Measurements from ENCODE around the gene SMAD7.

Gene SMAD7

DNA sequence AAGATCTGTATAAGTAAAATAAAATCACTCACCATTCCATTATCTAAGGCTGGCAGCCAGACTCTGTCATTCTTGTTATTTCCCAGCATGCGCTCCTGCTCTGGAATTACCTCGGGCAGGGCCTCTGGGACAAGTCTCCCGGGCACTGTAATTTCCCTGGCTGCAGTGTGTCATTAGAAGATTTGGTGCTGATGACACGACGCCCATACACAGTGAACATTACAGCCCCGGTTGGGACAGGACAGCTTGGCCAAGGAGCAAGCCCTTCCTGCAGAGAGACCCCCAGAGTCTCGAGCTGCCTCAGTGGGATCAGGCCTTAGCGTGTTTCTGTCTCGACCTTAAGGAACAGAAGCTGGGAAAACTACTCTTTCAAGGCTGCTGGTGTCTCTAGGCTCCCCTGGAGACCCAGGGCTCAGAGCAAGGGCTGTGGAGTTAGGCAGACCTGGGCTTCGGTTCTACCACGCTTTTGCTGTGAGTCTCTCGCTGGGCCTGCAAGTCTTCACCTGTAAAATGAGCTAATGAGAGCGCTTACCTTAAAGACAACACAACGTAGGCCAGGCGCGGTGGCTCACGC, 39.7 kb downstream of the SMAD7 start:
- CTCF ChIA-PET, result no interaction called here
- POLR2A ChIA-PET, result no interaction called here

DNA sequence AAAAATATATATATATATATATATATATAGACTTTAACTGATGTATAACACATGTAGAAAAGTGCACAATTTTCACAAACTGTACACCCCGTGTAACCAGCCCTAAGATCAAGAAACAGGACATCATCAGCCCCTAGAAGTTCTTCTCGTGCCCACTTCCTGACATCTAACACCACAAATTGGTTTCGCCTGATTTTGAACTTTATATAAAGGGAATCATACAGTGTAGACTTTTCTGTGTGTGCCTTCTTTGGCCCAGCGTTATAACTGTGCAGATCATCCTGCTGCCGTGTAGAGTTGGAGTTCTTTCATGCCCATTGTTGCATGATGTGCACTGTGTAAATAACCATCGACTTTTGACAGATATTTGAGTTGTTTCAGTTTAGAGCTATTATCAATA, 41.0 kb downstream of the SMAD7 start:
- CTCF ChIA-PET, result no interaction called here
- no peak for TF ChIP-seq FOXM1 (IDR thresholded peaks at IDR 0.05; ENCODE audit: borderline replicate concordance)
- TF ChIP-seq TARDBP (IDR thresholded peaks at IDR 0.05), result no peak
- TF ChIP-seq, protein P1, sequence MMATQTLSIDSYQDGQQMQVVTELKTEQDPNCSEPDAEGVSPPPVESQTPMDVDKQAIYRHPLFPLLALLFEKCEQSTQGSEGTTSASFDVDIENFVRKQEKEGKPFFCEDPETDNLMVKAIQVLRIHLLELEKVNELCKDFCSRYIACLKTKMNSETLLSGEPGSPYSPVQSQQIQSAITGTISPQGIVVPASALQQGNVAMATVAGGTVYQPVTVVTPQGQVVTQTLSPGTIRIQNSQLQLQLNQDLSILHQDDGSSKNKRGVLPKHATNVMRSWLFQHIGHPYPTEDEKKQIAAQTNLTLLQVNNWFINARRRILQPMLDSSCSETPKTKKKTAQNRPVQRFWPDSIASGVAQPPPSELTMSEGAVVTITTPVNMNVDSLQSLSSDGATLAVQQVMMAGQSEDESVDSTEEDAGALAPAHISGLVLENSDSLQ (IDR thresholded peaks at IDR 0.05), result no peak
- TF ChIP-seq SP1 (IDR thresholded peaks at IDR 0.05), result no peak
- TF ChIP-seq ZNF384 (IDR thresholded peaks at IDR 0.05), result no peak
- TF ChIP-seq FOXA1 (IDR thresholded peaks at IDR 0.05), result no peak
- no peak for TF ChIP-seq ELF4 (IDR thresholded peaks at IDR 0.05)
- TF ChIP-seq LEF1 (IDR thresholded peaks at IDR 0.05; ENCODE audit: borderline replicate concordance), result no peak
- no peak for DNase-seq (ENCODE audit: extremely low spot score)
- POLR2A ChIA-PET, result no interaction called here

More for the DNA sequence above, 39.7 kb downstream of the SMAD7 start:
- TF ChIP-seq L3MBTL2 (conservative IDR thresholded peaks at IDR 0.05), result no peak
- TF ChIP-seq, protein P1 (IDR thresholded peaks at IDR 0.05), result no peak
- TF ChIP-seq BHLHE40 (IDR thresholded peaks at IDR 0.05; ENCODE audit: borderline replicate concordance), result no peak
- no peak for TF ChIP-seq HDGF (IDR thresholded peaks at IDR 0.05; ENCODE audit: borderline replicate concordance)
- TF ChIP-seq CTBP1 (IDR thresholded peaks at IDR 0.05; ENCODE audit: borderline replicate concordance), result no peak
- TF ChIP-seq SP1 (IDR thresholded peaks at IDR 0.05), result no peak
- no peak for TF ChIP-seq TARDBP (IDR thresholded peaks at IDR 0.05)
- no peak for TF ChIP-seq LEF1 (IDR thresholded peaks at IDR 0.05; ENCODE audit: borderline replicate concordance)
- TF ChIP-seq ZNF384 (IDR thresholded peaks at IDR 0.05), result no peak
- no peak for TF ChIP-seq SUZ12 (IDR thresholded peaks at IDR 0.05)
- no peak for TF ChIP-seq FOXM1 (IDR thresholded peaks at IDR 0.05; ENCODE audit: borderline replicate concordance)
- no peak for TF ChIP-seq FOXA1 (IDR thresholded peaks at IDR 0.05)
- TF ChIP-seq ARNT (IDR thresholded peaks at IDR 0.05), result no peak
- TF ChIP-seq NFRKB (IDR thresholded peaks at IDR 0.05), result no peak
- no peak for TF ChIP-seq ELF4 (IDR thresholded peaks at IDR 0.05)
- no peak for TF ChIP-seq FOXK2 (IDR thresholded peaks at IDR 0.05)
- no peak for DNase-seq (ENCODE audit: extremely low spot score)

DNA sequence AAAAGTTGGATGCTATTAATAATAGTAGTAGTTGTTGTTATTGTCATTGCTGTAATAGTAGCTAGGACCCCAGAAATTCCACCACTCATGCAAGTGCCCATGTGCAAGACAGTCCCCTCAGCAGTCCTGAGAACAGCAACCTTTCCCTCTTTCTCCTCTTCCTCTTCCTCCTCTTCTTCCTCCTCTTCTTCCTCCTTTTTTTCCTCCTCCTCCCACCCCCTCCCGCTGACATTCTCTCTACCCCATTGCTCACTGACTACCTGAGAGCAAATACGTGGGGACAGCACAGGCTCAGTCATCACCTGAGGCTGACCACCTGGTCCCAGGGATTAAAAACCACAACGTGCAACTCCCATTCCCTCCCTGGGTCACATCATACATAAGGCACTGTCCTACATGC, 41.8 kb downstream of the SMAD7 start:
- ChIA-PET POLR2A (no interaction called here), CTCF (interaction anchor here (0.7 kb wide), 1 partner anchor 297 kb away, joined by 5 read pairs; no protein-coding TSS in a partner anchor)
- no peak for DNase-seq (ENCODE audit: extremely low spot score)
- TF ChIP-seq BHLHE40 (IDR thresholded peaks at IDR 0.05; ENCODE audit: borderline replicate concordance), result no peak
- no peak for TF ChIP-seq CTBP1 (IDR thresholded peaks at IDR 0.05; ENCODE audit: borderline replicate concordance)
- TF ChIP-seq HDGF (IDR thresholded peaks at IDR 0.05; ENCODE audit: borderline replicate concordance), result no peak
- TF ChIP-seq ZNF384 (IDR thresholded peaks at IDR 0.05), result no peak
- TF ChIP-seq LEF1 (IDR thresholded peaks at IDR 0.05; ENCODE audit: borderline replicate concordance), result no peak
- no peak for TF ChIP-seq ARNT (IDR thresholded peaks at IDR 0.05)
- no peak for TF ChIP-seq FOXM1 (IDR thresholded peaks at IDR 0.05; ENCODE audit: borderline replicate concordance)
- no peak for TF ChIP-seq NFRKB (IDR thresholded peaks at IDR 0.05)
- no peak for TF ChIP-seq SP1 (IDR thresholded peaks at IDR 0.05)
- TF ChIP-seq FOXK2 (IDR thresholded peaks at IDR 0.05), result no peak
- TF ChIP-seq TARDBP (IDR thresholded peaks at IDR 0.05), result no peak
- TF ChIP-seq L3MBTL2 (conservative IDR thresholded peaks at IDR 0.05), result no peak
- TF ChIP-seq, protein P1 (IDR thresholded peaks at IDR 0.05), result no peak
- no peak for TF ChIP-seq SUZ12 (IDR thresholded peaks at IDR 0.05)
- TF ChIP-seq ELF4 (IDR thresholded peaks at IDR 0.05), result no peak
- TF ChIP-seq FOXA1 (IDR thresholded peaks at IDR 0.05), result no peak

DNA sequence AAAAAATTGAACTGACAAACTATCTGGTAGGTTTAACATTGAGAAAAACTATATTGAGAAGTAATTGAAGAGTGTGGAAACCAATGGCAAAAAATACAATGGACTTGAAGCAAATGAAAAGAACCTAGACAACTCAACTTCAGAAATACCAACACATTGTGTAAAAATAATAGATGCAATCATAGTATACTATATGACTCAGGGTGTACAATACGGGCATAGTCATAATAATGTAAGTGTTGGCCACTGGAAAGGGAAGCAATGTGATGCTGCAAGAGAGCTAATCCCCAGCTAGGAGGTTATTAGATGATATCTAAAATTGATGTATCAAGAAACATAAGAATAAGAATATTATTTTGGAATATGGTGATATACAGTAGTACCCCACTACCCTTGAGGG, 45.3 kb downstream of the SMAD7 start:
- POLR2A ChIA-PET, result no interaction called here
- no peak for DNase-seq (ENCODE audit: extremely low spot score)
- TF ChIP-seq FOXK2 (IDR thresholded peaks at IDR 0.05), result no peak
- no peak for TF ChIP-seq HDGF (IDR thresholded peaks at IDR 0.05; ENCODE audit: borderline replicate concordance)
- no peak for TF ChIP-seq SP1 (IDR thresholded peaks at IDR 0.05)
- no peak for TF ChIP-seq SUZ12 (IDR thresholded peaks at IDR 0.05)
- TF ChIP-seq NFRKB (IDR thresholded peaks at IDR 0.05), result no peak
- no peak for TF ChIP-seq BHLHE40 (IDR thresholded peaks at IDR 0.05; ENCODE audit: borderline replicate concordance)
- TF ChIP-seq CTBP1 (IDR thresholded peaks at IDR 0.05; ENCODE audit: borderline replicate concordance), result no peak
- TF ChIP-seq FOXM1 (IDR thresholded peaks at IDR 0.05; ENCODE audit: borderline replicate concordance), result no peak
- no peak for TF ChIP-seq TARDBP (IDR thresholded peaks at IDR 0.05)
- TF ChIP-seq L3MBTL2 (conservative IDR thresholded peaks at IDR 0.05), result no peak
- TF ChIP-seq, protein P1 (IDR thresholded peaks at IDR 0.05), result no peak
- TF ChIP-seq ZNF384 (IDR thresholded peaks at IDR 0.05), result no peak
- TF ChIP-seq ARNT (IDR thresholded peaks at IDR 0.05), result no peak
- TF ChIP-seq FOXA1 (IDR thresholded peaks at IDR 0.05), result no peak
- no peak for TF ChIP-seq ELF4 (IDR thresholded peaks at IDR 0.05)
- no peak for TF ChIP-seq LEF1 (IDR thresholded peaks at IDR 0.05; ENCODE audit: borderline replicate concordance)
- CTCF ChIA-PET, result no interaction called here

DNA sequence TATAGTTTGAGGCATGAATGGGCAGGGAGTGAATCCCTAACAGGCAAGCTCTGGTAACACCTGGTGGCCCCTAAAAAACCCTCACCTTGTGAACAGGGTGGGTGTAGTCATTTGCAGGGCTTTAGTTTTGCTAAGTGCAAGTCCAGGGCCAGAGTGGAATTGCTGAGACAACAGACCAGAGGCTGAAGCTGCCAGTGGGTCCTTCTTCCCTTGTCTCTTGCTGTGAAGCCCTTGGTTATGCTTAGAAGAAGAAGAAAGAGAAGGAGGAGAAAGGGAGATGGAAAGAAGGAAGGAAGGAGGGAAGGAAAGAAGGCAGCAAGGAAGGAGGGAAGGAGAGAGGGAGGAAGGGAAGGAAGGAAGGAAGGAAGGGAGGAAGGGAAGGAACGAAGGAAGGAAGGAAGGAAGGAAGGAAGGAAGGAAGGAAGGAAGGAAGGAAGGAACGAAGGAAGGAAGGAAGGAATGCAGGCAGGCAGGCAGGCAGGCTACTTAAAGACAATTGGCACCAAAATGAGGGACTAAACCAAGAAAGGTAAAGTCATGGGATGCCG, 45.8 kb downstream of the SMAD7 start:
- ChIA-PET POLR2A (no interaction called here), CTCF (no interaction called here)
- no peak for TF ChIP-seq FOXK2 (IDR thresholded peaks at IDR 0.05)
- no peak for TF ChIP-seq LEF1 (IDR thresholded peaks at IDR 0.05; ENCODE audit: borderline replicate concordance)
- TF ChIP-seq FOXA1 (IDR thresholded peaks at IDR 0.05), result no peak
- TF ChIP-seq L3MBTL2 (conservative IDR thresholded peaks at IDR 0.05), result no peak
- no peak for TF ChIP-seq BHLHE40 (IDR thresholded peaks at IDR 0.05; ENCODE audit: borderline replicate concordance)
- no peak for TF ChIP-seq HDGF (IDR thresholded peaks at IDR 0.05; ENCODE audit: borderline replicate concordance)
- TF ChIP-seq ZNF384 (IDR thresholded peaks at IDR 0.05), result no peak
- TF ChIP-seq SUZ12 (IDR thresholded peaks at IDR 0.05), result no peak
- no peak for TF ChIP-seq ELF4 (IDR thresholded peaks at IDR 0.05)
- TF ChIP-seq, protein P1 (IDR thresholded peaks at IDR 0.05), result no peak
- TF ChIP-seq SP1 (IDR thresholded peaks at IDR 0.05), result no peak
- no peak for TF ChIP-seq TARDBP (IDR thresholded peaks at IDR 0.05)
- TF ChIP-seq FOXM1 (IDR thresholded peaks at IDR 0.05; ENCODE audit: borderline replicate concordance), result no peak
- no peak for TF ChIP-seq ARNT (IDR thresholded peaks at IDR 0.05)
- no peak for TF ChIP-seq NFRKB (IDR thresholded peaks at IDR 0.05)
- no peak for TF ChIP-seq CTBP1 (IDR thresholded peaks at IDR 0.05; ENCODE audit: borderline replicate concordance)
- DNase-seq (ENCODE audit: extremely low spot score), result no peak
